Measurements from ENCODE around the gene HACE1.
"Not testable (repeated sequence)": the region's sequence is repeated elsewhere in the genome, so short reads cannot be mapped to it uniquely, and the experiment has no call there.

The HACE1 gene

GRCh38 chr6:104859225-104860146 lies at the start of gene HACE1:
HACE1 (minus strand) TSS chr6:104859919; CDS start chr6:104859642, 277 bp downstream.
- TF ChIP-seq, protein P1, sequence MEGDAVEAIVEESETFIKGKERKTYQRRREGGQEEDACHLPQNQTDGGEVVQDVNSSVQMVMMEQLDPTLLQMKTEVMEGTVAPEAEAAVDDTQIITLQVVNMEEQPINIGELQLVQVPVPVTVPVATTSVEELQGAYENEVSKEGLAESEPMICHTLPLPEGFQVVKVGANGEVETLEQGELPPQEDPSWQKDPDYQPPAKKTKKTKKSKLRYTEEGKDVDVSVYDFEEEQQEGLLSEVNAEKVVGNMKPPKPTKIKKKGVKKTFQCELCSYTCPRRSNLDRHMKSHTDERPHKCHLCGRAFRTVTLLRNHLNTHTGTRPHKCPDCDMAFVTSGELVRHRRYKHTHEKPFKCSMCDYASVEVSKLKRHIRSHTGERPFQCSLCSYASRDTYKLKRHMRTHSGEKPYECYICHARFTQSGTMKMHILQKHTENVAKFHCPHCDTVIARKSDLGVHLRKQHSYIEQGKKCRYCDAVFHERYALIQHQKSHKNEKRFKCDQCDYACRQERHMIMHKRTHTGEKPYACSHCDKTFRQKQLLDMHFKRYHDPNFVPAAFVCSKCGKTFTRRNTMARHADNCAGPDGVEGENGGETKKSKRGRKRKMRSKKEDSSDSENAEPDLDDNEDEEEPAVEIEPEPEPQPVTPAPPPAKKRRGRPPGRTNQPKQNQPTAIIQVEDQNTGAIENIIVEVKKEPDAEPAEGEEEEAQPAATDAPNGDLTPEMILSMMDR (IDR thresholded peaks at IDR 0.05) = no peak
- H3K4me1 Mint-ChIP-seq = peaks cover 11% of the 10 kb centered on the region
- DNase-seq = peak; percentile 91
- no peaks in the 10 kb centered on the region for H3K36me3 Mint-ChIP-seq (ENCODE audit: low read depth)
- H3K9me3 Mint-ChIP-seq = peaks cover 3% of the 10 kb centered on the region
- H3K27me3 Mint-ChIP-seq (ENCODE audit: low read depth, poor library complexity) = peaks cover 7% of the 10 kb centered on the region
- peak within 1 kb of the TSS; percentile 86 for H3K4me3 Mint-ChIP-seq
- peak within 1 kb of the TSS; percentile 54 for H3K27ac Mint-ChIP-seq

DNA sequence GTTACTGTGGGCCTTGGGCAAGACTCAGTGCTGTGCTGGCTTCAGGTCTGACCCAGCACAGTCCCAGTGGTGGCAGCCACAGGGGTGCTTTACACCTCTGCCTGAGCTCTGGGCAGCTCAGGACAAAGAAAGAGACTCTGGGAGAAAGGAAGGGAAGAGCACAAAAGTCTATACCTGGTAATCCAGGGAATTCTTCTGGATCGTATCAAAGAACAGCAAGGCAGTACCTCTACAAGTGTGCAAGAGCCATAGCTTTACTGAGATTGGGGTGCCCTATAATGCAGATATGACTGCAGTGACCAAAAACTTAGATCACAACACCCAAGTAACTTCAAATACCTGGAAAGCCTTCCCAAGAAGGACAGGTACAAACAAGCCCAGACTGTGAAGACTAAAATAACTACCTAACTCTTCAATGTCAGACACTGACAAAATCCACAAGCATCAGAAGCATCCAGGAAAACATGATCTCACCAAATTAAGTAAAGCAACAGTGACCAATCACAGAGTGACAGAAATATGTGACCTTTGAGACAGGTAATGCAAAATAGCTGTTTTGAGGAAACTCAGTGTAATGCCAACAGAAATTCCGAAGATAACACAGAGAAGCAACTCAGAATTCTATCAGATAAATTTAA lies 49.3 kb upstream of the HACE1 start:
- Mint-ChIP-seq H3K27me3 (ENCODE audit: low read depth, poor library complexity) (peaks cover 3% of the 10 kb centered on the region), H3K4me1 (no peaks in the 10 kb centered on the region), H3K4me3 (no peak overlapping the region), H3K36me3 (ENCODE audit: low read depth) (no peaks in the 10 kb centered on the region), H3K27ac (no peak overlapping the region), H3K9me3 (peaks cover 6% of the 10 kb centered on the region)
- TF ChIP-seq, protein P1 (IDR thresholded peaks at IDR 0.05) = no peak
- no peak for DNase-seq

DNA sequence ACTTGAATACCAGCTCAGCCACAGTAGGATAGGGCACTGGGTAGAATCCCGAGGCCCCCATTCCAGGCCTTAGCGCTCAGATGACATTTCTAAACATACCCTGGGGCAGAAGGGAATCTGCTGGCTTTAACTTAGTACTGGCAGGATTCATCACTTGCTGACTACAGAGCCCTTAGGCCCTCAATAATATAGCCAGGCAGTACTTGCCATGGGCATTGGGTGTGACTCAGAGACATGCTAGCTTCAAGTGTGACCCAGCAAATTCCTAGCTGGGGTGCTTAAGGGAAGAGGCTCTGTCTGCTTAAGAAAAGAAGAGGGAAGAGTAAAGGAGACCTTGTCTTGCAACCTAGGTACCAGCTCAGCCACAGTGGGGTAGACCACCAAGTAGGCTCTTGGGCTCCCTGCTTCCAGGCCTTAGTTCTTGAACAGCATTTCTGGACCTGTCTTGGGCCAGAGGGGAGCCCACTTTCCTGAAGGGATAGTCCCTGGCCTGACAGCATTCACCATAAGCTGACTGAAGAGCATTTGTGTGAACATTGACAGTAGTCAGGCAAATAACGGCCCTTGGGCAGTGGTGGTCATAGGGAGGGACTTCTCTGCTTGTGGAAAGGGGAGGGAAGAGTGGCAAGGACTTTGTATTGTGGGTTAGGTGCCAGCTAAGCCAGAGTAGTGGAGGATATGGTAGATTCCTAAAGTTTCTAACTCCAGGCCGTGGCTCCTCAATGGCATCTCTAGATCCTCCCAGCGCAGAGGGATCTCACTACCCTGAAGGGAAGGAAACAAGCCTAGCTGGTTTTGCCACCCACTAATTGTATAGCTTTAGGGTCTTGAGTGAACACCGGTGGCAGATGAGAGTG lies 48.5 kb upstream of the HACE1 start:
- H3K27ac Mint-ChIP-seq = no peak overlapping the region

GRCh38 chr6:104898893-104899292 lies 39.2 kb upstream of the HACE1 start:
- not testable (repeated sequence) for H3K36me3 Mint-ChIP-seq (ENCODE audit: low read depth); H3K4me3 Mint-ChIP-seq; H3K27me3 Mint-ChIP-seq (ENCODE audit: low read depth, poor library complexity); H3K4me1 Mint-ChIP-seq; DNase-seq; H3K27ac Mint-ChIP-seq
- H3K9me3 Mint-ChIP-seq = peaks cover 18% of the 10 kb centered on the region

More for the DNA sequence above, 48.5 kb upstream of the HACE1 start:
- no peak overlapping the region for H3K4me3 Mint-ChIP-seq
- no peaks in the 10 kb centered on the region for H3K36me3 Mint-ChIP-seq (ENCODE audit: low read depth)
- H3K4me1 Mint-ChIP-seq = no peaks in the 10 kb centered on the region
- peaks cover 12% of the 10 kb centered on the region for H3K9me3 Mint-ChIP-seq
- TF ChIP-seq, protein P1 (IDR thresholded peaks at IDR 0.05) = no peak
- peaks cover 3% of the 10 kb centered on the region for H3K27me3 Mint-ChIP-seq (ENCODE audit: low read depth, poor library complexity)
- no peak for DNase-seq

DNA sequence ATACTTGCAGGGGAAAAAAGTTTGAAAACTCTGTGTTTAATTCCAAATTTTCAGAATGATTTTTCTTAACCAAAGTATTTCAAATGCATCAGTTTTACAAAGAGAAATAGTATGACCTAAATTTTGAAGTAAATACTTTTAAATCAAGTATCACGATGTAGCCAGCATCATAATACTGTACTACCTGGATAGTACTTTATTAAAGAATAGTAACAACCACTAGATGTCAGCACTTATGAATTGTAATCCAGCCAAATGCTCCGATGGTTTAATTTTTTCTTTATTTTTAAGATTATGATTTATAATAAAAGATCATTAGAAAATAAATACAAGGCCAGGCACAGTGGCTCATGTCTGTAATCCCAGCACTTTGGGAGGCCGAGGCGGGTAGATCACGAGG lies 37.2 kb upstream of the HACE1 start:
- DNase-seq = no peak
- TF ChIP-seq, protein P1 (IDR thresholded peaks at IDR 0.05) = no peak
- Mint-ChIP-seq H3K4me1 (no peaks in the 10 kb centered on the region), H3K36me3 (ENCODE audit: low read depth) (no peaks in the 10 kb centered on the region), H3K27me3 (ENCODE audit: low read depth, poor library complexity) (peaks cover 3% of the 10 kb centered on the region), H3K27ac (no peak overlapping the region), H3K4me3 (no peak overlapping the region), H3K9me3 (peaks cover 4% of the 10 kb centered on the region)

- H3K9me3 Mint-ChIP-seq = peaks cover 19% of the 10 kb centered on the region
- no peak overlapping the region for H3K27ac Mint-ChIP-seq
- H3K4me1 Mint-ChIP-seq = no peaks in the 10 kb centered on the region
- no peak overlapping the region for H3K4me3 Mint-ChIP-seq
- no peaks in the 10 kb centered on the region for H3K36me3 Mint-ChIP-seq (ENCODE audit: low read depth)
- TF ChIP-seq, protein P1 (IDR thresholded peaks at IDR 0.05) = no peak
- H3K27me3 Mint-ChIP-seq (ENCODE audit: low read depth, poor library complexity) = peaks cover 7% of the 10 kb centered on the region
- no peak for DNase-seq
Measured at GRCh38 chr6:104888066-104888465, 28.3 kb upstream of the HACE1 start.
